A549 (cell line): ENCODE data around the gene CHN1. TPM values are rescaled to one million over a fixed set of nuclear protein-coding genes. Genes with fewer than 3 reads are reported as not detected.

Experiments used
- ATAC-seq, 2 experiments: fragments of 200-7000 bp in 1 of 2; fragments of >200 bp in 1 of 2; cut with Nextera tagmentation in 1 of 2; cut with Tn5 transposase in 1 of 2; 3 replicates each; pipeline versions ENCODE4 v1.8.0 to v1.9.1; 2018 to 2020; ENCODE audit warnings: mild to moderate bottlenecking in 1 of 2, moderate library complexity in 1 of 2
- CTCF ChIA-PET: fragments of 300-600 bp; sonication (Branson Sonifier 250); formaldehyde crosslinking; extraction: SDS; loops from one replicate; lab custom pipeline; 2021; ENCODE audit warnings: antibody characterized with exemption, inconsistent platforms; lab: Yijun Ruan, JAX
- POLR2A ChIA-PET: fragments of 350-600 bp; formaldehyde crosslinking; extraction: SDS; loops from one replicate; lab custom pipeline; 2021; ENCODE audit warnings: antibody characterized with exemption, inconsistent platforms; lab: Yijun Ruan, JAX
- DNase-seq, 2 experiments: peaks; one replicate each; pipeline versions ENCODE4 v3.0.0 to v3.0.0-alpha.2; 2011 to 2016; ENCODE audit warnings: low read depth in 1 of 2, low spot score in 1 of 2
- FAIRE-seq: peaks from 2 replicates; lab custom pipeline; 2011; peaks lifted over from hg19 to GRCh38; lab: Jason Lieb, UNC
- H3K27ac ChIP-seq, 2 experiments: fragments of >200 bp; sonication (Bioruptor Twin); formaldehyde crosslinking; 3 replicates each; pipeline ENCODE4 v1.5.1; 2016 to 2017
- H3K4me1 ChIP-seq: fragments of >200 bp; sonication (Bioruptor Twin); formaldehyde crosslinking; 3 replicates; pipeline ENCODE4 v1.6.1; 2016
- H3K4me2 ChIP-seq: fragments of >200 bp; sonication (Bioruptor Twin); formaldehyde crosslinking; 3 replicates; pipeline ENCODE4 v1.6.1; 2016
- H3K4me3 ChIP-seq: fragments of >200 bp; sonication (Bioruptor Twin); formaldehyde crosslinking; 3 replicates; pipeline ENCODE4 v1.5.1; 2016
- H3K9me3 ChIP-seq: fragments of >200 bp; sonication (Bioruptor Twin); formaldehyde crosslinking; 3 replicates; pipeline ENCODE4 v1.6.1; 2016
- BHLHE40 ChIP-seq: IDR thresholded peaks from 2 replicates; pipeline ENCODE4 v1.6.1; 2012; ENCODE audit warnings: low read depth, low read length, inconsistent platforms
- CBX8 ChIP-seq: fragments of 200-600 bp; sonication (generic); IDR thresholded peaks from 2 replicates; pipeline ENCODE4 v1.6.1; 2016
- CHD4 ChIP-seq: fragments of 200-600 bp; sonication (generic); IDR thresholded peaks from 2 replicates; pipeline ENCODE4 v1.6.1; 2016; ENCODE audit warnings: antibody characterized with exemption, mild to moderate bottlenecking, borderline replicate concordance
- ESRRA ChIP-seq: fragments of 150-350 bp; IDR thresholded peaks from 2 replicates; pipeline ENCODE4 v1.6.1; 2014; ENCODE audit warnings: mild to moderate bottlenecking, low read length, borderline replicate concordance
- HEYL ChIP-seq: fragments of 250-450 bp; sonication (Bioruptor Pico); IDR thresholded peaks from 2 replicates; pipeline ENCODE4 v1.8.0; 2021; ENCODE audit warnings: mild to moderate bottlenecking, moderate library complexity
- HOXB13 ChIP-seq: fragments of 250-450 bp; sonication (Bioruptor Pico); IDR thresholded peaks from 2 replicates; pipeline ENCODE4 v1.5.0; 2020; ENCODE audit warnings: low read depth, mild to moderate bottlenecking, moderate library complexity
- HOXB5 ChIP-seq: fragments of 250-450 bp; sonication (Bioruptor Pico); IDR thresholded peaks from 2 replicates; pipeline ENCODE4 v1.5.0; 2020; ENCODE audit warnings: mild to moderate bottlenecking, moderate library complexity
- JUN ChIP-seq, 2 experiments: fragments of >200 bp; sonication (Bioruptor Twin); formaldehyde crosslinking; IDR thresholded peaks; 2 replicates in 1 of 2; 3 replicates in 1 of 2; pipeline ENCODE4 v1.6.1; 2016 to 2017
- NPAS2 ChIP-seq: fragments of 250-450 bp; sonication (Bioruptor Pico); IDR thresholded peaks from 2 replicates; pipeline ENCODE4 v1.8.0; 2022; ENCODE audit warnings: mild to moderate bottlenecking, moderate library complexity, borderline replicate concordance
- POLR2A ChIP-seq: IDR thresholded peaks from 2 replicates; pipeline ENCODE4 v1.6.1; 2012; ENCODE audit warnings: mild to moderate bottlenecking, low read length
- POLR2AphosphoS2 ChIP-seq: conservative IDR thresholded peaks from 2 replicates; pipeline ENCODE4 v1.6.1; 2012; ENCODE audit warnings: low read length, improper control_type of control experiment, inconsistent platforms
- RAD21 ChIP-seq, 2 experiments: fragments of >200 bp in 1 of 2; sonication (Bioruptor Twin) in 1 of 2; formaldehyde crosslinking in 1 of 2; IDR thresholded peaks in 1 of 2; conservative IDR thresholded peaks in 1 of 2; 2 replicates in 1 of 2; 3 replicates in 1 of 2; pipeline ENCODE4 v1.6.1; 2012 to 2018; ENCODE audit warnings: inconsistent platforms in 1 of 2
- RARB ChIP-seq: fragments of 250-450 bp; sonication (Bioruptor Pico); IDR thresholded peaks from 2 replicates; pipeline ENCODE4 v1.8.0; 2021; ENCODE audit warnings: mild to moderate bottlenecking, moderate library complexity
- RFX5 ChIP-seq: fragments of 450-650 bp; IDR thresholded peaks from 2 replicates; pipeline ENCODE4 v1.7.1; 2014; ENCODE audit warnings: antibody characterized with exemption, mild to moderate bottlenecking, moderate library complexity
- RNF2 ChIP-seq: fragments of 200-600 bp; sonication (generic); IDR thresholded peaks from 2 replicates; pipeline ENCODE4 v1.6.1; 2016; ENCODE audit warnings: low read depth, mild to moderate bottlenecking, antibody characterized with exemption, moderate library complexity, borderline replicate concordance
- SMC3 ChIP-seq: fragments of >200 bp; sonication (Bioruptor Twin); formaldehyde crosslinking; IDR thresholded peaks from 3 replicates; pipeline ENCODE4 v1.6.1; 2018; ENCODE audit warnings: inconsistent platforms
- TP53 ChIP-seq: fragments of 250-450 bp; sonication (Bioruptor Pico); IDR thresholded peaks from 2 replicates; pipeline ENCODE4 v1.5.0; 2021; ENCODE audit warnings: mild to moderate bottlenecking, moderate library complexity
- ZC3H11A ChIP-seq: fragments of 450-650 bp; IDR thresholded peaks from 2 replicates; pipeline ENCODE4 v1.6.1; 2014; ENCODE audit warnings: antibody characterized with exemption, mild to moderate bottlenecking
- ZFP36 ChIP-seq: fragments of 450-650 bp; IDR thresholded peaks from 2 replicates; pipeline ENCODE4 v1.6.1; 2014; ENCODE audit warnings: borderline replicate concordance; ENCODE audit not compliant: partially characterized antibody
- ZNF302 ChIP-seq: fragments of 250-450 bp; sonication (Bioruptor Pico); IDR thresholded peaks from 2 replicates; pipeline ENCODE4 v1.9.0; 2021; ENCODE audit warnings: inconsistent platforms, mild to moderate bottlenecking, moderate library complexity
- WGBS: methylation state at CpG from one replicate; pipeline ENCODE4 v1.1.6; 2017; ENCODE audit errors: missing lambda C conversion rate; 5-methylcytosine and 5-hydroxymethylcytosine counted together
- polyA plus RNA-seq, 4 experiments: library from polyadenylated mRNA; depleted of rRNA in 3 of 4; stranded (reverse); fragments of >200 nt; fragmentation: RNase III in 1 of 4; extraction: RNeasy Plus Mini Kit Qiagen cat#74134 plus additional on column Dnase treatment in 1 of 4; gene quantifications; 2 replicates in 3 of 4; 3 replicates in 1 of 4; pipeline ENCODE4 v1.2.3, GENCODE V29; 2011 to 2017
- TF ChIP-seq, protein P1 (sequence below): fragments of 250-450 bp; sonication (Bioruptor Pico); IDR thresholded peaks from 2 replicates; pipeline ENCODE4 v1.5.0; 2020; ENCODE audit warnings: low read depth, mild to moderate bottlenecking, moderate library complexity
- TF ChIP-seq, protein P2 (sequence below): fragments of 450-650 bp; IDR thresholded peaks from 2 replicates; pipeline ENCODE4 v1.6.1; 2014; ENCODE audit warnings: antibody characterized with exemption
- TF ChIP-seq, protein P3 (sequence below): fragments of >200 bp; sonication (Bioruptor Twin); formaldehyde crosslinking; IDR thresholded peaks from 3 replicates; pipeline ENCODE4 v1.5.1; 2016
- TF ChIP-seq, protein P4 (sequence below): IDR thresholded peaks from 2 replicates; pipeline ENCODE4 v1.6.1; 2012; ENCODE audit warnings: low read depth, borderline replicate concordance

CHN1 gene
- polyA plus RNA-seq, 2 of the 4 experiments (the other 2 are of a cell fraction), result 20.9 to 46.6 TPM

DNA sequence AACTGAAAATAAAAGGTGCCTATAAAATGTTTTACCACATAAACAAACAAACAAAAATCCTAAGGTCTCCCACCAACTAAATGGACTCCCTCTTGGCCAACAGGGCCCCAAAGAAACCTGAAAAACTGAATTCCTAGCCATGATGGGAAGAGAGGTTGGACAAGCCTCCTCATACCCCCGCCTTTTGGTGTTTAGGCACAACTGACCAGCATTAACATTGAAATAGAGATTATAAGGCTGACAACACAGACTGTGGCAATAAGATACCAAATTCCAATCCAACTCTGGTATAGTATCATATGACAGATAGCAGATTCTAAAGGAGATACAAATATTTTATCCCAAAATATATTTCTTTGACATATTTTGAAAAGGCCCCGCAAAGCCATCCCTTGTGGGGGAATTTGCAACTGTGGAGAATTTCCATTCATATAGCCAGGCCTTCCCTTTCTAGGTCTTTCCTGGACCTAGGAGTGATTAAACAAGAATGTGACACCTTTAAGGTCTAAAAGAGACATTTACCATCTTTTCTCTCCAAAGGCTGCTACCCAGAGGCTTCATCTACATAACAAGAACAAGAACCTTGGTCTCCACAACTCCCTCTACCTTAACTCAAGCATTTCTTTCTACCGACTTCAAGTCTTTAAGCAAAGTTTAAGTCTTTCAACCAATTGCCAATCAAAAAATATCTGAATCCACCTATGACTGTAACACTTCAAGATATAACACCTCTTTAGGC is 80.0 kb downstream of the CHN1 start:
- no peak for TF ChIP-seq ZFP36
- no peak for TF ChIP-seq HEYL (CRISPR knock-in tag)
- TF ChIP-seq, protein P1, sequence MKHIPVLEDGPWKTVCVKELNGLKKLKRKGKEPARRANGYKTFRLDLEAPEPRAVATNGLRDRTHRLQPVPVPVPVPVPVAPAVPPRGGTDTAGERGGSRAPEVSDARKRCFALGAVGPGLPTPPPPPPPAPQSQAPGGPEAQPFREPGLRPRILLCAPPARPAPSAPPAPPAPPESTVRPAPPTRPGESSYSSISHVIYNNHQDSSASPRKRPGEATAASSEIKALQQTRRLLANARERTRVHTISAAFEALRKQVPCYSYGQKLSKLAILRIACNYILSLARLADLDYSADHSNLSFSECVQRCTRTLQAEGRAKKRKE (CRISPR knock-in tag), result no peak
- no peak for TF ChIP-seq BHLHE40
- TF ChIP-seq HOXB5 (CRISPR knock-in tag), result no peak
- Histone ChIP-seq H3K9me3 (peaks cover 4% of the 10 kb centered on the region; the same call in 1 of the 3 replicates), H3K4me1 (peaks cover 6% of the 10 kb centered on the region), H3K4me3 (no peak overlapping the region), H3K27ac (no peak overlapping the region), H3K4me2 (no peak overlapping the region)
- ChIA-PET POLR2A (no interaction called here), CTCF (interaction anchor here (1.2 kb wide), 1 partner anchor 154 kb away, joined by 4 read pairs; no protein-coding TSS in a partner anchor)
- 95% methylated on average over 3 of the region's 3 CpGs for WGBS
- FAIRE-seq, result no peak
- DNase-seq, result no peak
- ATAC-seq, result no peak

DNA sequence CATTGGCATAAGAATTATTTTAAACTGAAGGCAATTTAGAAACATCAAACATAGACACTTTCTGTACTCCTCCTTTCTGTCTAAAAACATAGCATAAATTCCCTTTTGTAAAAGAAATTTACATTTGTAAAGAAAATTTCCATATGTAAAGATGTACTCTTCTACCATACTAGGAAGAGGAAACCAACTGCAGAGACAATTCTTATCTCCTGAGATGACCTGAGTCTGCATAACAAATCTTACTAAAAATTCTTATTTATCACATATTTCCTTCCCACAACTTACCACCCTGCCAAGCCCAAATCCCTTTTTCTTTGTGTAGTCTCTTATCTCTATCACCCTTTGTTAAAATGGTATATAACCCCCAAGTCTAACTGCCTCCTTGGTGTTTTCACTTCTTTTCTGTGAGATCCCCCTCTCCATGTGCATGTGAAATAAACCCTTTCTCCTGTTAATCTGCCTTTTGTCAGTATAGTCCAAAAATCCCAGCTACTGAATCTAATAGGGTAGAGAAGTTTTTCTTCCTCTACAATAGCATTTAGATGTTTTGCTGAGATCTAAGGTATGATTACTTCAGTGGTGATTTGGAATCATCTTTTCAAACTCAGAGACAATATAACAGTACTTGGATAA is 81.0 kb downstream of the CHN1 start:
- FAIRE-seq (no peak), DNase-seq (no peak), ATAC-seq (no peak)
- H3K9me3 ChIP-seq, result peaks cover 4% of the 10 kb centered on the region; the same call in 1 of the 3 replicates
- H3K4me3 ChIP-seq, result no peak overlapping the region
- ChIA-PET POLR2A (no interaction called here), CTCF (no interaction called here)
- no peak for TF ChIP-seq TP53 (CRISPR knock-in tag)
- TF ChIP-seq RNF2, result no peak
- TF ChIP-seq, protein P2, sequence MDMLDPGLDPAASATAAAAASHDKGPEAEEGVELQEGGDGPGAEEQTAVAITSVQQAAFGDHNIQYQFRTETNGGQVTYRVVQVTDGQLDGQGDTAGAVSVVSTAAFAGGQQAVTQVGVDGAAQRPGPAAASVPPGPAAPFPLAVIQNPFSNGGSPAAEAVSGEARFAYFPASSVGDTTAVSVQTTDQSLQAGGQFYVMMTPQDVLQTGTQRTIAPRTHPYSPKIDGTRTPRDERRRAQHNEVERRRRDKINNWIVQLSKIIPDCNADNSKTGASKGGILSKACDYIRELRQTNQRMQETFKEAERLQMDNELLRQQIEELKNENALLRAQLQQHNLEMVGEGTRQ, result no peak
- no peak for TF ChIP-seq RAD21 (conservative IDR thresholded peaks at IDR 0.05 in 1 of 2, IDR thresholded peaks at IDR 0.05 in 1 of 2)
- no peak for TF ChIP-seq HOXB5 (CRISPR knock-in tag)
- no peak for TF ChIP-seq NPAS2 (CRISPR knock-in tag)
- TF ChIP-seq, protein P3, sequence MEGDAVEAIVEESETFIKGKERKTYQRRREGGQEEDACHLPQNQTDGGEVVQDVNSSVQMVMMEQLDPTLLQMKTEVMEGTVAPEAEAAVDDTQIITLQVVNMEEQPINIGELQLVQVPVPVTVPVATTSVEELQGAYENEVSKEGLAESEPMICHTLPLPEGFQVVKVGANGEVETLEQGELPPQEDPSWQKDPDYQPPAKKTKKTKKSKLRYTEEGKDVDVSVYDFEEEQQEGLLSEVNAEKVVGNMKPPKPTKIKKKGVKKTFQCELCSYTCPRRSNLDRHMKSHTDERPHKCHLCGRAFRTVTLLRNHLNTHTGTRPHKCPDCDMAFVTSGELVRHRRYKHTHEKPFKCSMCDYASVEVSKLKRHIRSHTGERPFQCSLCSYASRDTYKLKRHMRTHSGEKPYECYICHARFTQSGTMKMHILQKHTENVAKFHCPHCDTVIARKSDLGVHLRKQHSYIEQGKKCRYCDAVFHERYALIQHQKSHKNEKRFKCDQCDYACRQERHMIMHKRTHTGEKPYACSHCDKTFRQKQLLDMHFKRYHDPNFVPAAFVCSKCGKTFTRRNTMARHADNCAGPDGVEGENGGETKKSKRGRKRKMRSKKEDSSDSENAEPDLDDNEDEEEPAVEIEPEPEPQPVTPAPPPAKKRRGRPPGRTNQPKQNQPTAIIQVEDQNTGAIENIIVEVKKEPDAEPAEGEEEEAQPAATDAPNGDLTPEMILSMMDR, result no peak
- no peak for TF ChIP-seq POLR2A
- no peak for TF ChIP-seq ESRRA
- TF ChIP-seq JUN (IDR thresholded peaks at IDR 0.05), result no peak
- no peak for TF ChIP-seq RARB (CRISPR knock-in tag)
- TF ChIP-seq ZC3H11A, result no peak
- no peak for TF ChIP-seq HOXB13 (CRISPR knock-in tag)
- no peaks in the 10 kb centered on the region for H3K4me1 ChIP-seq
- no peak overlapping the region for H3K4me2 ChIP-seq
- no peak overlapping the region for H3K27ac ChIP-seq

DNA sequence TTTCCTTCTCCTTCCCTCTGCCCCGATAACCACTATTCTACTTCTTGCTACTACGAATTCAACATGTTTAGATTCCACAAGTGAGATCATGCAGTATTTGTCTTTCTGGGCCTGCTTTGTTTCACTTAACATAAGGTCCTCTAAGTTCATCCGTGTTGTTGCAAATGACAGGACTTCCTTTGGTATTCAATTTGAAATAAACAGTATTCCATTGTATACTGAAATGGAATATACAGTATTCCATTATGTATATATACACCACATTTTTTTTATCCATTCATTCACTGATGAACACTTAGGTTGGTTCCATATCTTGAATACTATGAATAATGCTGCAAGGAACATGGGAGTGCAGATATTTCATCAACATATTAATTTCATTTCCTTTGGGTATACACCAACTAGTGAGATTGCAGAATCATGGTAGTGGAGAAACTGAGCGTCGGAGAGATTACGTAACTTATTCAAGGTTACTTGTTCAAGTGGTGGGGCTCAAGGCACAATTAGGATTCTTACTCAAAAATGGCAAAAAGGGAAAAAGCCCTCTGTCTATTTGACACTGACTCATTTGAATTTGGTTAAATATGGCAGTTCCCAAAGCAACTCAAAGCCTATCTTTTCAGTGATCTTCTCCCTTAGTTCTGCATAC is 85.1 kb downstream of the CHN1 start:
- POLR2A ChIA-PET, result no interaction called here
- no peak overlapping the region for H3K27ac ChIP-seq
- WGBS, result 93% methylated on average over 6 of the region's 6 CpGs
- H3K4me3 ChIP-seq, result no peak overlapping the region
- FAIRE-seq (no peak), ATAC-seq (no peak), DNase-seq (no peak)
- no peaks in the 10 kb centered on the region for H3K4me1 ChIP-seq
- TF ChIP-seq NPAS2 (CRISPR knock-in tag), result no peak
- TF ChIP-seq BHLHE40, result no peak
- TF ChIP-seq HOXB13 (CRISPR knock-in tag), result no peak
- TF ChIP-seq RFX5, result no peak
- TF ChIP-seq SMC3, result no peak
- TF ChIP-seq CHD4, result no peak
- no peak for TF ChIP-seq ZNF302 (CRISPR knock-in tag)
- TF ChIP-seq CBX8, result no peak
- no peak for TF ChIP-seq POLR2AphosphoS2
- TF ChIP-seq, protein P4, sequence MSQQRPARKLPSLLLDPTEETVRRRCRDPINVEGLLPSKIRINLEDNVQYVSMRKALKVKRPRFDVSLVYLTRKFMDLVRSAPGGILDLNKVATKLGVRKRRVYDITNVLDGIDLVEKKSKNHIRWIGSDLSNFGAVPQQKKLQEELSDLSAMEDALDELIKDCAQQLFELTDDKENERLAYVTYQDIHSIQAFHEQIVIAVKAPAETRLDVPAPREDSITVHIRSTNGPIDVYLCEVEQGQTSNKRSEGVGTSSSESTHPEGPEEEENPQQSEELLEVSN, result no peak
- CTCF ChIA-PET, result interaction anchor here (0.7 kb wide), 1 partner anchor 166 kb away, joined by 3 read pairs; no protein-coding TSS in a partner anchor
- H3K9me3 ChIP-seq, result peaks cover 4% of the 10 kb centered on the region; the same call in 1 of the 3 replicates
- H3K4me2 ChIP-seq, result no peak overlapping the region
